Stimulated activated CD8-positive, alpha-beta memory T cell treated with anti-CD3 and anti-CD28 coated beads, Interleukin-4, amount 100 ng/mL, for 24 hours (primary cell): ENCODE data around the gene COMP.
"Not testable (repeated sequence)": the region's sequence is repeated elsewhere in the genome, so short reads cannot be mapped to it uniquely, and the experiment has no call there.

Experiments
- DNase-seq: peaks from one replicate; pipeline ENCODE4 v3.0.0-alpha.2; 2020; ENCODE audit warnings: low read depth

Gene COMP

DNA sequence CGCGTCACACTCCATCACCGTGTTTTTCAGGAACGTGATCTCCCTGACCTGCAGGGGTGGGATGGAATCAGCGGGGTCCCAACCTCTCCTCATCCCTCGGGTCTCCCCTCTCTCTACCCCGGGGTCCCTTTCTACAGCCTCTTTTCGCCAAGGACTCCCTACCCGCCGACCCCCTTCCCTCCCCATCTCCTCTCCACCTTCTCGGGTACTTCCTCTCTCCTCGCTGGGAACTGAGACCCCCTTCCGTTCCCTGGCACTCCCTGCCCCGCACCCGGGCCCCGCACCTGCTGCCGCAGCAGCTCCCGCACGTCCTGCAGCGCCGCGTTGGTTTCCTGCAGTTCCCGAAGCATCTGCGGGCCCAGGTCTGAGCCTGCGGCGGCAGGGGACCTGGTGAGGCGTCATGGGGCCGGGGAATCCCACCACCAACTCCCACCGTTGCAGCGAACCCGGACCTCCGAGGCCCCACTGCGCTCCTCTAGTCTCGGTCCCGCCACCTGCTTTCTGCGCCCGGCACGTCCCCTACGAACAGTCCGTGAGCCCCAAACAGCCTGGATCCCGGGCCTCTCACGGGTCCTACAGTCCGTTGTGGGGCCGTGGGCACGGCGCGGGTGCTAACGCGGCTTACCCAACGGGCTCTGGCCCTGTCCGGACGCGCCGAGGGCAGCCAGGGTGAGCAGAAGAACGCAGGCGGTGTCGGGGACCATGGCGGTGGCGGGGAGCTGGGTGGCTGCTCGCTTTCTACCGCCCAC lies at the start of gene COMP:
Gene COMP, minus strand, starts transcription at position 740 of the 749 bp plus-strand sequence. Its CDS starts 36 bp downstream, at position 704.
- DNase-seq, result no peak

DNA sequence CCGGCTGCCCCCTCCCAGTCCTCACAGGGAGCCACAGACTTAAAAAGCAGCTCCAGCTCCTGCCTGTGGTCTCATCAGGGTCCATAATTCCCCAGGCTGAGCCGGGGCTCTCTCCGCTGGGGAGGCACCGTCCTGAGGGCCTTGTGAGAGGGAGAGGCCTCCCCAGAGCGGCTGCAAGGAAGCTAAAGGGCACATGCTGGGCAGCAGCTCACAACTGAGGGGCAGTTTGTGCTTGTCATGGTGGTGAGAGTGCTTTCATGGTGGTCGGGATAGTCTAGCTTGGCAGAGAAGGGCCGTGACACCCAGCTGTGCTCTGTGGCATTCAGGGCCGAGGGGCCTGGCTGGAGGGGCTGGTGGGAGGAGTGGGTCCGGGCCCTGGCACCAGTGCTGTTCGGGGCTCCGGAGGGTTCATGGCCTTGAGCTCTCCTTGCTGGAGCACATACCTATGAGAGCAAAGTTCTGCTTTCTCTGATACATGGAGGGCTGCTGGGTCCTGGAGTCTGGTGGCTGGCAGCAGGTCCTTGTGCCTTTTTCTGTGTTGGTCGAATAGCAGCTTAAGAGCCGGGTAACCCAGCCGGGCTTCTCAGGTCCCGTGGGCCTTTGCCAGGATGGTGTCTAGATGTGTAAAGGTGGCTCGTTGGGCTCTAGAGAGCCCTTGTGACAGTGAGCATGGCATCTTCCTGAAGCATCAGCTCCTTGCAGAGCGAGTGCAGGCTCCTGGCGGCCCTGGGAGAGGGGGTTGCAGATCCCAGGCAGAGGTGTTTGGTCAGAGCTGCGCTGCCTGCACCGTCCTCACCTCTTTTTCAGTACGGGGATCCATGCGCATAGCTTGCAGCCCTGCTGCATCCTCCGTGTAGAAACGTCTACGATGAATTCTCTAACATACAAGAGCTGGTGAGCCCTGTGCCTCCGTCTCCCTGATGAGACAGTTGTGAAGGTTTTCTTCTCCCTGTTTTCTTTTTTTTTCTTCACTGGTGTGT lies 49.5 kb upstream of the COMP start:
- no peak for DNase-seq

DNA sequence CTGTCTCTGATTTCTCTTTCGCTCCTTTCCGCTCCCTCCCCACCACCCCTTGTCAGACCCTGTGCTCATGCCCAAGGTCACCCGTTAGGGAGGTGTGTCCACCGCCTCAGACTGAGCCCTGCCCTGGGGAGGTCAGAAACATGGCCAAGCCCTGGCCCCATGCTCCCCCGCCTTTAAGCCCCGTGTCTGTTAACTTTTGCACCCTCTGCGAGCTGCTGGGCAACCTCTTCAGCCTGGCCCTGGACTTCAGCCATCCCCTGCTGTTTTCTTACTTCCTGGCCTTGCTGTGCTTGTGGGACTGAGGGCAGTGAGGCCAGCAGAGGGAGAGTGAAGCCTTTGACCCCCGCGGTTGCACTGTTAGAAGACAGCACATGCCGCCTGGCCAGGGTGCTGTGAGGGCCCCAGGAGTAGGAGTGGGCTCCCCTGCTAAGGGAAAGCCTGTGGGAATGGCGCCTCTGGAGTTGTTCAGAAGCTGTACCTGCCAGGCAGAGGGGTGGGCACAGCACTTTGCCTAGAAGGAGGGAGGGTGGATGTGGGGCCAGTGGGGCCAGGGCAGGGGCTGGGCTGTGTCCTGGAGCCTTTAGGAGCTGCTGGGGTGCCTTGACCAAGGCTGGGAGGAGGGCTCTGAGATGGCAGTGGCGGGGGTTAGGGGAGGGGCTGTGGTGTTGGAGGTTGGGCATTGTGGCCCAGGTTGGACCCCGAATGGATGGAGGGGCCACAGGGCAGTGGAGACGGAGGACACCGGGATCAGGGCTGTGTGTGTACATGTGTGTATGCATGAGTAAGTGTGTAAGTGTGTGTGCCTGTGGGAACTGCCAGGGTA lies 48.6 kb upstream of the COMP start:
- DNase-seq, result no peak

DNA sequence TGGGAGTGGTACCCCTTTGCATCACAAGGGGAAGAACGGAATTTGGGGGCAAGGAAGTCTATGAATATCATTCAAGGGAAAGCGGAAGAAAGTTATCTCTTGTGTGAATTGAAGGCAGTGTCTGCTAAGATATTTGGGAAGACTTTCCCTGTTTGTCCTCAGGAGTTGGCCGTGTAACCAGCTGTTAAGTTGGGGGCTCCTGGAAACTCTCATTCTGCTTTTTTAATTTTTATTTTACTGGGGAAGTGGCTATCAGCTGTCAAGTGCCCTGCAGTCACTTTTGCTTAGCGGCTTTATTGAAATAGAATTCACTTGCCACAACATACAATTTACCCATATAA lies 43.5 kb upstream of the COMP start:
- DNase-seq, result no peak

DNA sequence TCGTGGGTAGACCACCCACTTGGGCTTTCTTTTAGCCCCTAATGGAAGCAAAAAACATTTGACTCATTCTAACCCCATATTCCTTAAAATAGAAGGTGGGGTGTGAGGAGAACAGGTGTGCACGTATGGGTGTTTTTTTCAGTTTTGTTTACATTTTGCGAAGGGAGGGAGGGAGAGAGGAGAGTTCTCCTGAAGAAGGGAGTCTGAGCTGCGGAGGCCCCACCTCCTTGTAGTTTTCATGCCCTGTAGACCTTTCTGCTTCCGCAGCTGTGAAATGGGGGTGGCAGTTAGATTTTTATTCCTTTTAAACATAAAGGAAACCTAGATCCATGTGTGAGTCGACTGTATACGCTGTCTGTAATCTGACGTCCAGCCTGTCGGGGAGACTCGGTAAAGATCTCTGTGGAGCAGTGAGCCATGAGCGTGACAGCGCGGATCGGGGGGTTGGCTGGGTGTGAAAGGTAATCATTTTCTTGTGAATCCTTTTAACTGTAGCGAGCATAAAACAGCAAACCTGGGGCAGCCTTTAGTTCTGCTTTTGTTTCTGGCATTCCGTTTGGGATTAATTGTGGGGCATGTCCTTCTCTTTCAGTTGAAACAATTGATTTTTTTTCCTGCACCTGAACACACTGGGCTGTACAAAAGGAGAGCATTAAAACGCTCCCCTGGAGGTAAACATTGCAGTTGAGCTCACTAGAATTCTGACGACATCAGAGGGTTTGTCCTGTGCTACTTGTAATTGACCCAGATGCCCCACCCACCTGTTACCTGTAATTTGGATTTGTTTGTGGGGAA lies 42.9 kb upstream of the COMP start:
- DNase-seq, result no peak

DNA sequence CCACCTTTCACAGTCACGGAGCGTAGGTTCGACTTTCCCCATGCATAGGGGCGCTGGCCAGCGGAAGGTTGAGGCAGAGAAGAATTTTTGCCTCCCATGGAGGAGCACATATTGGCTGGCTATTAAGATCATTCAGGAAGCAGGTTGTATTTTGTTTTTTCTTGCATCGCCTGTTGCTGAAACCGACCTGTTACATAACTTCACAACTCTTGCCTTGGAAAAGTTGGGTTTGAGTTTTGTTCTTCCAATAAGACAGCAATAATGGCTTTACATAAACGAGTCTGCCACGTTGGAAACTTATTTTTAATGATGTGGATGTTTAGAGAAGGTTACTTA lies 42.0 kb upstream of the COMP start:
- DNase-seq, result no peak

DNA sequence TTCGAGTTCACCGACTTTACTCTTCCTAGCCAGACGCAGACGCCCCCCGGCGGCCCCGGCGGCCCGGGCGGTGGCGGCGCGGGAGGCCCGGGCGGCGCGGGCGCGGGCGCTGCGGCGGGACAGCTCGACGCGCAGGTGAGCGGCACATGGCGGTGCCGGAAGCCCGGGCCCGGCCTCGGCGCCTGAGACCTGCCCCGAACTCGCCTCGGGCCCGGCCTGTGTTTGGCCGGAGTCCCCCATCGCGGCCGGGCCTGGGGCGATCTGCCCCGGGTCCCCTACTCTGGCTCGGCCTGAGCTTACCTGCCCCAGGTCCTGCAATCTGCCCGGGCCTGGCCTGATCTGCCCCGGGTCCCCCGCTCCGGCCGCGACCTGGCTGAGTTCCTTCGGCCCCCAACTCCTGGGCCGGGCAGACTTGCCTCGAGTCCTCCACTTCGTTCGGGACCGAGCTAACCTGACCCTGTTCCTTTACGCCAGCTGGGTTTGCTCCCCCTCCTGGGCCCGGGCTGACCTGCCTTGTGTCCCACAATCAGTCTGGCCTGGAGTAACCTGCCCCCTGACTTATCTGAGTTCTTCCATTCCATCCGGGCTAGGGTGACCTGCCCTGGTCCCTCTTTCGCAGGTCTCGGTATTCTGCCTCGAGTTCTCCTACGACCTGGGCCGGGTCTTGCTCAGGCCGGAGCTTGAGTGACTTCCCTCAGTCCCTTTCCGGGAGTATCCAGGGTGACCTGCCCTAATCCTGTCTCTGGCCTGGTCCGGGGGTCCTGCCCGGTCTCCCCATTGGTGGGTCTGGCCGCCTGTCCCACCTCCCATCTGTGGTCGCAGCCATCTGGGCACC lies 41.4 kb upstream of the COMP start:
- no peak for DNase-seq

DNA sequence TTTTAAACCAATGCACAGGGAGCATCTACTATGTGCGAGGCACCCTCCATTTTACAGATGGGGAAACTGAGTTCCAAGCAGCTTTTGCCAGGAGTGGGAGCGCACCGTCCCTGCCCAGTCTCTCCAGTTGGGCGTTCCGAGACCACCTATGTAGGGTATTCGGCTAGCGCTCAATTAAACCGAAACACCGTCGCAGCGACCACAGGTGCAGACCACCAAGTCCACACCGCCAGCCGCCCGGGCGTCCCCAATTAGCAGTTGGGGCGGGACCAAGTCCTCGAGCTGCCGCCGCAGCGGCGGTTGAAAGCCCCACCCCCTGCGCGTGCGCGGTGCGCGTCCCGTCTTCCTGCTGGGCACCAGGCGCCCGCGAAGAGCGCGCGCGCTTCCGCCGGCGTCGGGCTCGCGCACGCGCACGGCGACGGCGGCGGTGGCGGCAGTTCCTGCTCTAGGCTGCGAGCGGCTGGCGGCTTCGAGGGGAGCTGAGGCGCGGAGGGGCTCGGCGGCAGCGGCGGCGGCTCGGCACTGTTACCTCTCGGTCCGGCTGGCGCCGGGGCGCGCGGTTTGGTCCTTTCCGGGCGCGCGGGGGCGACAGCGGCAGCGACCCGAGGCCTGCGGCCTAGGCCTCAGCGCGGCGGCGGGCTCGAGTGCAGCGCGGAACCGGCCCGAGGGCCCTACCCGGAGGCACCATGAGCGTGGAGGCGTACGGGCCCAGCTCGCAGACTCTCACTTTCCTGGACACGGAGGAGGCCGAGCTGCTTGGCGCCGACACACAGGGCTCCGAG lies 40.6 kb upstream of the COMP start, which contains the start of gene UPF1:
Gene UPF1, plus strand, starts transcription at position 436 of the 782 bp plus-strand sequence. Its CDS starts 251 bp downstream, at position 687.
- DNase-seq, result peak; percentile 95

DNA sequence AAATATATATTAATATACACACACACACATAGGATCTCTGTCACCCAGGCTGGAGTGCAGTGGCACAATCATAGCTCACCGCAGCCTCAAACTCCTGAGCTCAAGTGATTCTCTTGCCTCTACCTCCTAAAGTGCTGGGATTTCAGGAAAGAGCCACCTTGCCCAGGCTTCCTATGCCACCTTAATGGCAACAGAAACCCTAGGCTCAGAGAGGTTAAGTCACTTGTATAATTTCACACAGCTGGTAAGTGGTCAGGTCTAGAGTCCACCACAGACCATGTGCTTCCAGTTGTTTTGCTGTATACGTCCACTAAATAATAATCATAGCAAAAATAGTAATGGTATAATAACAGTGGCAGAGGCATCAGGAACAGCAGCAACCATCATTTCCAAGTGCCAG lies 39.4 kb upstream of the COMP start:
- no peak for DNase-seq

DNA sequence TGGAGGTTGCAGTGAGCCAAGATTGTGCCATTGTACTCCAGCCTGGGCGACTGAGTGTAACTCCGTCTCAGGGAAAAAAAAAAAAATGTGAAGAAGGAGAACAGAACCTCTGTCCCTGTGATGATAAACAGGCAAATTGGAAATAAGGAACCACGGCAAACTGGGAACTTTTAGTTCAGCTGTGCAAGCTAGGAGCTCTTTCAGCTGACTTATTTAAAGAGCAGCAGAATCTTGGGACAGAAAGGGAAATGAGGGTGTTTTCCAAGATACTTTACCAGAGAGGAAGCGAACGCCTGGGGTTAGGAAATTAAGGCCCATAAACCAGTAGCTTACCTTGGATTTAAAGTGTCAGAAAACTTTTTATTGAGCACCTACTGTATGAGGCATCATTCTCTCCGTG lies 37.7 kb upstream of the COMP start:
- DNase-seq, result no peak

DNA sequence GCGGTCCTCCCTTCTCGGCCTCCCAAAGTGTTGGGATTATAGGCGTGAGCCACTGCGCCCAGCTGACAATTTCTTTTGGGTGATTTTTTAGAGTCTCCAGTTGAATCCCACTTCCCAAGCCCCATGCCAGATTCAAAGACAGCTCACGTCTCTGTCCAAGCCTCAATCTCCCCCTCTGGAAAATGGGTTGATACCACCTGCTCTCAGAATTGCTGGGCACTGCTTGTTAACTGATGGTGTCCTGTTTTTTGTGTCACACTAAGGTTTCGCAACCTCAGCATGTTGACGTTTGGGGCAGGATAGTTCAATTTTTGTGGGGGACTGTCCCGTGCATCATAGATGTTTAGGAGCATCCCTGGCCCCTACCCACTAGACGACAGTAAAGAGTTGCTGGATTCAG lies 26.5 kb upstream of the COMP start:
- DNase-seq, result no peak

DNA sequence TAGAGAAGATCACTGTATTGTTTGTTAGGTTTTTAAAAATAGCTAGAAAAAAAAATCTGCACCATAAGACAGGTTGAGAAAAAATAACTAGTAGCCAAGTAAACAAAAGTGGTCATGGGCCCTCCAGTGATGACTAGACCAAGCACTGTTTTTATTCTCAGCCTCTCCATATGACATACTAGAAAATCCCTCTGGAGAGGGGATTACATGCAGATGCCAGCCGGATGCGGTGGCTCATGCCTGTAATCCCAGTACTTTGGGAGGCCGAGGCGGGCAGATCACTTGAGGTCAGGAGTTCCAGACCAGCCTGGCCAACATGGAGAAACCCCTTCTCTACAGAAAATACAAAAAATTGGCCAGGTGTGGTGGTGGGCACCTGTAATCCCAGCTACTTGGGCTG lies 25.5 kb upstream of the COMP start:
- not testable (repeated sequence) for DNase-seq

DNA sequence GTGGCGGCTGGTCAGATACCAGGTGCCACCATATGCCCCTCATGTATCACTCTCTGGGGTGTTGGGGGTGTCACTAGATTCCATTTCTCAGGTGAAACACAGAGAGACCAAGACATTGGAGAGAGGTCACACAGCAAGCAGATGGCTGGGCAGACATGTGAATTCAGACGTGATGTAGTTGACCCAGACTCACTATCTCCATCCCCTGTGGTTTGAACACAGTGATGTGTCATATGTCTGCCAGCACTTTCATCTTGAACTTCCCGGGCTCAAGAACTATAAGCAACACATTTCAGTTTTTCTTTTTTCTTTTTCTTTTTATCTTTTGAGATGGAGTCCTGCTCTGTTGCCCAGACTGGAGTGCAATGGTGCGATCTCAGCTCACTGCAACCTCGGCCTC lies 24.6 kb upstream of the COMP start:
- no peak for DNase-seq

DNA sequence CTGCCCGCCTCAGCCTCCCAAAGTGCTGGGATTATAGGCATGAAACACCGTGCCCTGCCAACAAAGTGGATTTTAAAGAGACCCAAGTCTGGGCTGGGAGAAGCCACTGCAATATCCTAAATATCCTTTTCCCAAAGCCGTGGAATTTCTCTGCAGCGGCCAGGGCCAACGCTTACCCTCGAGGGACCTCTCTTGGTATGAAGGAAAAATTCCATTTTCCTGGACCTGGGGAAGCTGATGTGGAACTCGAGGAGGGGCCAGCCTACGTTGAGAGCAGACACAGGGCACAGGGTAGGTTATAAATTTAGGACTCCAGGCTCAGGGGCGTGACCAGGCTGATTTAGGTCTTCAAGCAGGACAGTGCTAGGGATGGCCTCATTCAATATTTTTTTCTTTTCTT lies 23.0 kb upstream of the COMP start:
- DNase-seq, result no peak

DNA sequence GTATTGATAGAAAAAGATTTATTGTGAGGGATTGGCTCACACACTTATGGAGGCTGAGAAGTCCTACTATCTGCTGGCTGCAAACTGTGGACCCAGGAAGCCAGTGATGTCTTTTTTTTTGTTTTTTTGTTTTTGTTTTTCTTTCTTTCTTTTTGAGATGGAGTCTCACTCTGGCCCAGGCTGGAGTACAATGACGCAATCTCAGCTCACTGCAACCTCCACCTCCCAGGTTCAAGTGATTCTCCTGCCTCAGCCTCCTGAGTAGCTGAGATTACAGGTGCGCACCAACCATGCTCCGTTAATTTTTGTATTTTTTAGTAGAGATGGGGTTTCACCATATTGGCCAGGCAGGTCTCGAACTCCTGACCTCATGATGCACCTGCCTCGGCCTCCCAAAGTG lies 20.5 kb upstream of the COMP start:
- not testable (repeated sequence) for DNase-seq

DNA sequence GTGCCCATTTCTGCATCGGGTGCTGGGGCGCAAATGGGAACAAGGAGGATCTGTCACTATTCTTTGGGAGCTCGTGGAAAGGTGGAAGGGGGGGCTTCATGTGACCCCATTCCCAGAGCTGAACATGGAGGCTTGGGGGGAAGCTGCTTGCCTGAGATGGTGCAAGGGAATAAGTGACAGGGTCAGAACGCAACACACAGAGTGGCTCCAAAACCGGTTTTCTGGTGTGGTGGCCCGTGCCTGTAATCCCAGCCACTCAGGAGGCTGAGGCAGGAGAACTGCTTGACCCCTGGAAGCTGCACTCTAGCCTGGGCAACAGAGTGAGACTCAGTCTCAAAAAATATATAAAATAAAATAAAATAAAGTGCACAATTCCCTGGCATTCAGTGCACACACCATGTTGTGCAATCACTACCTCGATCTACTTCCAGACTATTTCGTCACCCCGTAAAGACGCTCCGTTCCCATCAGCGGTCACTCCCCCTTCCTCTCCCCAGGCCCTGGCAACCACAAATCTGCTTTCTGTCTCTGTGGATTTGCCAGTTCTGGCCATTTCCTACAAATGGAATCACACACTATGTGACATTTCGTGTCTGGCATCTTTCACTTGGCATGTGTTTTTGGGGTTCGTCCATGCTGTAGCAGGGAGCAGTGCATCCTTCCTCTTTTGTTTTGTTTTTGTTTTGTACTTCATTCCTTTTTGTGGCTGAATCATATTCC lies 18.2 kb upstream of the COMP start:
- DNase-seq, result no peak

DNA sequence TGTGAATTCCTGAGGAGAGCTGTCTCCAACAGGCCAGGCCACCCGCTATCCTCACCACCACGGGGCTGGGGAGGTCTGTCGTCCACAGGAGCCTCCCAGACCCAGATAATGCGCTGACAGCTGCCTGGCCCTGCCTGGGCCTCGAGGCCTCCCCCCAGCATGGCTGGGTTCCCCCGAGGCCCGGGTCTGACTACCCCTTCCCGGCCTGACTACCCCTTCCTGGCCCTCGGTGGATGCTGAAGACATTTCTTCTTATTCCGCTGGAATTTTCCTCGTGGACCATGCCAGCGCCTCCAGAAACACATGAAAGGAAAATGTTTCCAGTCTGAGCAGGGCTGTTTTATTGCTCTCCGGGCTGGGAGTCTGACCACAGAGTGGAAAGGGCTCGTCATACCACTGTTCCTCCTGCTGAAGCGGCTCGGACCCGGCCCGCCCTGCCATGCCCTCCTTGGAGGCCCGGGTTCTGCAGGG lies 16.8 kb upstream of the COMP start:
- no peak for DNase-seq

DNA sequence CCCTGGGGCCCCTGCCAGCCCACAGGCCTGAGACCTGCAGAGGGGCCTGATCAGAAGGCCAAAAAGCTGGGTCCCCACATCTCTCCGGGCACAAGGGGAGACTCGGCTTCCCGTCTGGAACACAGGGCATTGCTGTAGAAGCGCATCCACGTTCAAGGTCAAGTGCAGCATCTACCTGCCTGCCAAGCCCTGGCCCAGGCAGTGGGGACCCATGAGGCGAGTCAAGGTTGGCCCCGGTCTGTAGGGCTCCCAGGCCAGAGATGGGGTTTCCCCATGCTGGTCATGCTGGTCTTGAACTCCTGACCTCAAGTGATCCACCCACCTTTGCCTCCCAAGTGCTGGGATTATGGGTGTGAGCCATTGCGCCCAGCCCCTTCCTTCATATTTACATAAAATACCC lies 13.5 kb upstream of the COMP start:
- no peak for DNase-seq

DNA sequence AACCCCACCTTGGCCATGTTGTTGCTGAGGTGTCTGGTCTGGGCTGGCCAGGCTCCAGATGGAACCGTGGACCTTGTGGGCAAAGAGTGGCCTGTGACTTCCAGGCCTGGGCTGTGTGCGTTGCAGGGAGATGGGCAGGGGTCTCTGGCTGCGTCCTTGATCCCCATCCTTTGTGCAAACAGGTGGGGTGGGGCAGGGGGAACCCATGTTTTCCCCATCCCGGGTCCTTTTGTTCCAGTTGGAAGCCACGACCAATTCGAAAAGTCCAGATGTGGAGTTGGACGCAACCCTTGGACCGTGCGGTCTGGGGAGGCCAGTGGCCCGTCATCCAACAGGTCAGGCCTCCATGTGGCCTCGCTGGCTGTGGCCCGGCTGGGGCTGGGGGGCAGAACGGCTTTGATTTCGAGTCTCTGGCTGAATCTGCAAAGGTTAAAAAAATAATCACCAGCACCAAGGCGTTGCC lies 13.1 kb upstream of the COMP start:
- DNase-seq, result no peak
